K562 (cell line): Measurements from ENCODE around the gene NLRP7. TPM values are rescaled to one million over a fixed set of nuclear protein-coding genes. Genes with fewer than 3 reads are reported as not detected.

Experiments used
- GTF2B ChIP-seq: IDR thresholded peaks from 2 replicates; pipeline ENCODE4 v1.6.1; 2011; ENCODE audit not compliant: insufficient read length; ENCODE audit errors: extremely low read depth
- MTF1 ChIP-seq: fragments of 250-450 bp; sonication (Bioruptor Pico); IDR thresholded peaks from 2 replicates; pipeline ENCODE4 v1.9.0; 2021; ENCODE audit warnings: moderate library complexity, mild to moderate bottlenecking, inconsistent platforms, borderline replicate concordance
- PURB ChIP-seq: sonication (generic); formaldehyde crosslinking; IDR thresholded peaks from 2 replicates; pipeline ENCODE4 v1.9.0; 2021; ENCODE audit warnings: low read depth, mild to moderate bottlenecking, missing genetic modification reagents
- polyA plus RNA-seq, 8 experiments: library from polyadenylated mRNA; depleted of rRNA in 4 of 8; stranded (reverse) in 5 of 8; unstranded in 3 of 8; fragments of >200 nt; fragmentation: Nextera tagmentation in 2 of 8; fragmentation: Illumina TruSeq in 1 of 8; extraction: Ambion mirVana in 2 of 8; extraction: Trizol in 1 of 8; gene quantifications; 2 replicates each; pipeline versions ENCODE4 v1.2.1 to v1.2.3, GENCODE V29; 2011 to 2014; ENCODE audit warnings: inconsistent platforms in 1 of 8, missing spikeins in 1 of 8
- small RNA-seq: library from RNA; depleted of rRNA; stranded (forward); fragments of <200 nt; gene quantifications from one replicate; pipeline ENCODE3, GENCODE V24; 2014
- total RNA-seq, 7 experiments: library from RNA; depleted of rRNA in 6 of 7; stranded (reverse); fragments of >200 nt in 6 of 7; fragmentation: Illumina TruSeq in 2 of 7; extraction: Trizol in 2 of 7; gene quantifications; 2 replicates each; pipeline versions ENCODE4 v1.2.1 to v1.2.3, GENCODE V29; 2011 to 2021; ENCODE audit warnings: low replicate concordance in 1 of 7

Gene NLRP7
- total and polyA plus RNA-seq, 9 of the 15 experiments (the other 6 are each of a cell fraction or from before 2014, with no cell fraction given) = 0.03 to 0.22 (median 0.09) TPM; not detected in 3

- TF ChIP-seq GTF2B (no peak), MTF1 (CRISPR knock-in tag) (no peak), PURB (CRISPR knock-in tag) (no peak)
Observed at GRCh38 chr19:54873990-54874389, 73.3 kb downstream of the NLRP7 start, which contains the start of gene FCAR (continued).

Small RNA genes within 50 kb of the gene (small RNA-seq; reads per million reads assigned to genes)
- not detected for gene AC011476.8

Other genes with a start within 250 kb of the NLRP7 start
Only the 7 nearest of the 18 such genes appear.
- gene KIR2DS4, start 114.9 kb downstream of the NLRP7 start, total RNA-seq (2014; rRNA removed) = not detected in 2 replicates
- gene KIR2DS4, start 114.9 kb downstream of the NLRP7 start, total RNA-seq (2014; rRNA removed; fragmentation: Illumina TruSeq; extraction: Trizol) = not detected in 2 replicates
- not detected in 2 replicates for gene KIR2DS4, start 114.9 kb downstream of the NLRP7 start, total RNA-seq (2015; rRNA removed; fragmentation: Illumina TruSeq; extraction: Trizol)
- not detected in 2 replicates for gene KIR2DS4, start 114.9 kb downstream of the NLRP7 start, total RNA-seq (2021)
- gene KIR2DS4, start 114.9 kb downstream of the NLRP7 start, polyA plus RNA-seq (2011; rRNA removed) = not detected in 2 replicates
- not detected in 2 replicates for gene KIR2DS4, start 114.9 kb downstream of the NLRP7 start, polyA plus RNA-seq (2014; fragmentation: Illumina TruSeq; extraction: Trizol)
- gene KIR2DS4, start 114.9 kb downstream of the NLRP7 start, polyA plus RNA-seq (2014; fragmentation: Nextera tagmentation; extraction: Ambion mirVana) = not detected
- gene KIR2DS4, start 114.9 kb downstream of the NLRP7 start, polyA plus RNA-seq (2014; rRNA removed) = not detected in 2 replicates
- gene KIR3DL2, start 97.1 kb downstream of the NLRP7 start, total RNA-seq (2014; rRNA removed) = not detected in 2 replicates
- not detected in 2 replicates for gene KIR3DL2, start 97.1 kb downstream of the NLRP7 start, total RNA-seq (2014; rRNA removed; fragmentation: Illumina TruSeq; extraction: Trizol)
- not detected in 2 replicates for gene KIR3DL2, start 97.1 kb downstream of the NLRP7 start, total RNA-seq (2015; rRNA removed; fragmentation: Illumina TruSeq; extraction: Trizol)
- not detected in 2 replicates for gene KIR3DL2, start 97.1 kb downstream of the NLRP7 start, total RNA-seq (2021)
- gene KIR3DL2, start 97.1 kb downstream of the NLRP7 start, polyA plus RNA-seq (2011; rRNA removed) = not detected in 2 replicates
- not detected in 2 replicates for gene KIR3DL2, start 97.1 kb downstream of the NLRP7 start, polyA plus RNA-seq (2014; fragmentation: Illumina TruSeq; extraction: Trizol)
- not detected for gene KIR3DL2, start 97.1 kb downstream of the NLRP7 start, polyA plus RNA-seq (2014; fragmentation: Nextera tagmentation; extraction: Ambion mirVana)
- not detected in 2 replicates for gene KIR3DL2, start 97.1 kb downstream of the NLRP7 start, polyA plus RNA-seq (2014; rRNA removed)
- not detected in 2 replicates for gene FCAR, start 73.3 kb downstream of the NLRP7 start, total RNA-seq (2014; rRNA removed)
- not detected in 2 replicates for gene FCAR, start 73.3 kb downstream of the NLRP7 start, total RNA-seq (2014; rRNA removed; fragmentation: Illumina TruSeq; extraction: Trizol)
- not detected in 2 replicates for gene FCAR, start 73.3 kb downstream of the NLRP7 start, total RNA-seq (2015; rRNA removed; fragmentation: Illumina TruSeq; extraction: Trizol)
- not detected in 2 replicates for gene FCAR, start 73.3 kb downstream of the NLRP7 start, total RNA-seq (2021)
- not detected in 2 replicates for gene FCAR, start 73.3 kb downstream of the NLRP7 start, polyA plus RNA-seq (2011; rRNA removed)
- not detected in 2 replicates for gene FCAR, start 73.3 kb downstream of the NLRP7 start, polyA plus RNA-seq (2014; fragmentation: Illumina TruSeq; extraction: Trizol)
- not detected for gene FCAR, start 73.3 kb downstream of the NLRP7 start, polyA plus RNA-seq (2014; fragmentation: Nextera tagmentation; extraction: Ambion mirVana)
- gene FCAR, start 73.3 kb downstream of the NLRP7 start, polyA plus RNA-seq (2014; rRNA removed) = not detected in 2 replicates
- 1.2 and 1.9 TPM in 2 replicates for gene NCR1, start 41.4 kb downstream of the NLRP7 start, total RNA-seq (2014; rRNA removed)
- 0.70 and 1.4 TPM in 2 replicates for gene NCR1, start 41.4 kb downstream of the NLRP7 start, total RNA-seq (2014; rRNA removed; fragmentation: Illumina TruSeq; extraction: Trizol)
- gene NCR1, start 41.4 kb downstream of the NLRP7 start, total RNA-seq (2015; rRNA removed; fragmentation: Illumina TruSeq; extraction: Trizol) = 0.30 and 0.69 TPM in 2 replicates
- 0.92 and 1.5 TPM in 2 replicates for gene NCR1, start 41.4 kb downstream of the NLRP7 start, total RNA-seq (2021)
- gene NCR1, start 41.4 kb downstream of the NLRP7 start, polyA plus RNA-seq (2011; rRNA removed) = 3.1 TPM in 2 replicates
- 1.2 and 2.1 TPM in 2 replicates for gene NCR1, start 41.4 kb downstream of the NLRP7 start, polyA plus RNA-seq (2014; fragmentation: Illumina TruSeq; extraction: Trizol)
- under 1 TPM; 0.25 to 0.39 TPM for gene NCR1, start 41.4 kb downstream of the NLRP7 start, polyA plus RNA-seq (2014; fragmentation: Nextera tagmentation; extraction: Ambion mirVana)
- gene NCR1, start 41.4 kb downstream of the NLRP7 start, polyA plus RNA-seq (2014; rRNA removed) = 0.84 and 0.88 TPM in 2 replicates
- 21.6 and 22.2 TPM in 2 replicates for gene NLRP2, start 18.8 kb upstream of the NLRP7 start, total RNA-seq (2014; rRNA removed)
- 24.2 and 25.5 TPM in 2 replicates for gene NLRP2, start 18.8 kb upstream of the NLRP7 start, total RNA-seq (2014; rRNA removed; fragmentation: Illumina TruSeq; extraction: Trizol)
- gene NLRP2, start 18.8 kb upstream of the NLRP7 start, total RNA-seq (2015; rRNA removed; fragmentation: Illumina TruSeq; extraction: Trizol) = 17.3 and 18.5 TPM in 2 replicates
- gene NLRP2, start 18.8 kb upstream of the NLRP7 start, total RNA-seq (2021) = 33.2 and 36.2 TPM in 2 replicates
- gene NLRP2, start 18.8 kb upstream of the NLRP7 start, polyA plus RNA-seq (2011; rRNA removed) = 59.3 and 65.5 TPM in 2 replicates
- gene NLRP2, start 18.8 kb upstream of the NLRP7 start, polyA plus RNA-seq (2014; fragmentation: Illumina TruSeq; extraction: Trizol) = 25.1 and 28.1 TPM in 2 replicates
- 10 to 100 TPM; 10.1 to 11.9 TPM for gene NLRP2, start 18.8 kb upstream of the NLRP7 start, polyA plus RNA-seq (2014; fragmentation: Nextera tagmentation; extraction: Ambion mirVana)
- 25.0 and 29.9 TPM in 2 replicates for gene NLRP2, start 18.8 kb upstream of the NLRP7 start, polyA plus RNA-seq (2014; rRNA removed)
- 9.7 and 14.7 TPM in 2 replicates for gene GP6, start 90.7 kb upstream of the NLRP7 start, total RNA-seq (2014; rRNA removed)
- 5.7 and 7.3 TPM in 2 replicates for gene GP6, start 90.7 kb upstream of the NLRP7 start, total RNA-seq (2014; rRNA removed; fragmentation: Illumina TruSeq; extraction: Trizol)
- 3.1 and 3.2 TPM in 2 replicates for gene GP6, start 90.7 kb upstream of the NLRP7 start, total RNA-seq (2015; rRNA removed; fragmentation: Illumina TruSeq; extraction: Trizol)
- 13.8 and 21.1 TPM in 2 replicates for gene GP6, start 90.7 kb upstream of the NLRP7 start, total RNA-seq (2021)
- 4.6 and 15.8 TPM in 2 replicates for gene GP6, start 90.7 kb upstream of the NLRP7 start, polyA plus RNA-seq (2011; rRNA removed)
- gene GP6, start 90.7 kb upstream of the NLRP7 start, polyA plus RNA-seq (2014; fragmentation: Illumina TruSeq; extraction: Trizol) = 19.6 and 26.5 TPM in 2 replicates
- gene GP6, start 90.7 kb upstream of the NLRP7 start, polyA plus RNA-seq (2014; fragmentation: Nextera tagmentation; extraction: Ambion mirVana) = 1 to 10 TPM; 5.4 to 5.7 TPM
- 12.4 and 17.5 TPM in 2 replicates for gene GP6, start 90.7 kb upstream of the NLRP7 start, polyA plus RNA-seq (2014; rRNA removed)
- gene RDH13, start 115.6 kb upstream of the NLRP7 start, total RNA-seq (2014; rRNA removed) = 63.2 and 78.7 TPM in 2 replicates
- 25.8 and 29.2 TPM in 2 replicates for gene RDH13, start 115.6 kb upstream of the NLRP7 start, total RNA-seq (2014; rRNA removed; fragmentation: Illumina TruSeq; extraction: Trizol)
- gene RDH13, start 115.6 kb upstream of the NLRP7 start, total RNA-seq (2015; rRNA removed; fragmentation: Illumina TruSeq; extraction: Trizol) = 41.9 and 43.3 TPM in 2 replicates
- gene RDH13, start 115.6 kb upstream of the NLRP7 start, total RNA-seq (2021) = 65.7 and 70.3 TPM in 2 replicates
- 23.3 and 28.6 TPM in 2 replicates for gene RDH13, start 115.6 kb upstream of the NLRP7 start, polyA plus RNA-seq (2011; rRNA removed)
- gene RDH13, start 115.6 kb upstream of the NLRP7 start, polyA plus RNA-seq (2014; fragmentation: Illumina TruSeq; extraction: Trizol) = 39.5 and 44.9 TPM in 2 replicates
- 1 to 10 TPM; 7.5 to 9.8 TPM for gene RDH13, start 115.6 kb upstream of the NLRP7 start, polyA plus RNA-seq (2014; fragmentation: Nextera tagmentation; extraction: Ambion mirVana)
- gene RDH13, start 115.6 kb upstream of the NLRP7 start, polyA plus RNA-seq (2014; rRNA removed) = 51.2 and 53.8 TPM in 2 replicates